NCI-H146 (cell line): ENCODE measurements around the gene CBX5.
"Not testable (repeated sequence)": the region's sequence is repeated elsewhere in the genome, so short reads cannot be mapped to it uniquely, and the experiment has no call there.

Experiments used
- DNase-seq: peaks from one replicate; lab custom pipeline; 2025; lab: John Stamatoyannopoulos, UW

Gene CBX5

DNA sequence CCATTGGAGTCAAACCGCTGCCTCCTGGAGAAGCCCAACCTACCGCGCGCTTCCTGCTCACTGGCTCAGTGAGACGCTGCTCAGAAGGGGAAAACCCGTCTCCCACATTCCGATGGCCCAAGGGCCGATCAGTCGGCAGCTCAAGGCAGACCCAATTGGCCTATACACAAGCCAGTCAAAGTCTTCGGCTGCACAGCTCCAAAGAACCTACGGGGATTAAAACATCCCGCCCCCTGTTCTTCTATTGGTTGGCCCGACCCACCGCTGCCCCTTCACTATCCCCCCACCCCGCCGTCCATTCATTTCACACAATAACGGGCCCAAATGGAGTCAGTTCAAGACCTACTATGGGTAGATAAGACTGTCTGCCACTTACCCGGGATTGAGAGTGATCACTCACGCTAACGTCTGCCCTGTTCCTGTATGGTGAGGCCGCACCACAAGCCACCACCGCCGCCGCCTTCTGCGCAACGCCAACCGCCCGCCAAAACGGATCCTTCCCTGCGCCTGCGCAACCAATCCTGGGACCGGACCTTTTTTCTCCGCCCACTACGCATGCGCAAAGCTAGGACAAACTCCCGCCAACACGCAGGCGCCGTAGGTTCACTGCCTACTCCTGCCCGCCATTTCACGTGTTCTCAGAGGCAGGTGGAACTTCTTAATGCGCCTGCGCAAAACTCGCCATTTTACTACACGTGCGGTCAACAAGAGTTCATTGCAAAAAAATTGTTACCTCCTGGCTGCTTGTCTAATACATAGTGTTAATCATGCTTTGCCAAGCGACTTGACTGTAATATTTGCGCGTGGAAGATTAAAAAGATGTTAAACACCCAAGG is at the start of gene CBX5:
Gene CBX5 (minus strand): TSS at position 491 of the 836 bp plus-strand sequence. CDS start 22,472 bp downstream, outside the sequence.
- peak; percentile 100 for DNase-seq

GRCh38 chr12:54328595-54329337 is 48.8 kb upstream of the CBX5 start:
- no peak for DNase-seq

GRCh38 chr12:54325442-54326109 is 45.7 kb upstream of the CBX5 start:
- not testable (repeated sequence) for DNase-seq

DNA sequence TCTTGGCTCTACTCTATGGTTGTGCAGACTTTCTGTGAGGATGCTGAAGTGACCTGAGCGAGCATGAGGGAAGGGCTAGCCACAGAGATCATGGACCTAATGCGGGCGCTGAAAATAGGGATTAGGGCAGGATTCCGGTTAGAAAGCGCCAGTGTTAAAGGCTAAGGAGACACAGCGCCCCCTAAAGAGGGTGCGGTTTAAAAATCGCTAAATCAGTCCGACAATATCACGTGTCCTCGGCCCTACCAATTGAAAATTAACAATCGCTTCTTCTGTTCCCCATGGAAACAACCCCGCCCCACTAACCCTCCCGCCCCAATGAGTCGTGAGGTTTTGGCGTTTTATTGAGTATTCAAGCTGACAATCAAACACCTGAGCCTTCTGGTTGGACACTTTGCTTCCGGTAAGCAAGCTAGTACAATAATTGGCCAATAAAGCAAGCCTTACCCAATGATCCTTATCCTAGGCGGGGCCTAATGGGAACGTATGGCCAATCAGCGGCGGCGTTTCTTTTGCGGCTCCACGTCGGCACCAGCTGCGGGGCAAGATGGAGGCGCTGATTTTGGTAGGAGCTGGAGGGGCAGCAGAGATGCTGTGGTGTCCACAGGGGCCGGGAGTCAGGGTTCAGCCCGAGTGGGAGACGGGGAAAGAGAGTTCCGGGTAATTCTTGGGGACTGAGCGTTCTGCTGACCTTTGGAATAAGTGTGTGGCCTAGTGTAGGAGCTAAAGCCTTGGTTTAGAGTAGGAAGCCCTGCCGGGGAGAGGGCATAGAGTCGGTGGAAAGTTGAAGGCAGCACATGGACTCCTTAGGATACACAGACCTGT is 44.9 kb upstream of the CBX5 start, which contains the start of gene COPZ1:
Gene COPZ1 (plus strand): TSS at position 515 of the 825 bp plus-strand sequence. CDS start 33 bp downstream, at position 548.
- DNase-seq, result peak; percentile 100

- no peak for DNase-seq
These were observed 41.4 kb upstream of the CBX5 start for GRCh38 chr12:54321363-54321762.

DNA sequence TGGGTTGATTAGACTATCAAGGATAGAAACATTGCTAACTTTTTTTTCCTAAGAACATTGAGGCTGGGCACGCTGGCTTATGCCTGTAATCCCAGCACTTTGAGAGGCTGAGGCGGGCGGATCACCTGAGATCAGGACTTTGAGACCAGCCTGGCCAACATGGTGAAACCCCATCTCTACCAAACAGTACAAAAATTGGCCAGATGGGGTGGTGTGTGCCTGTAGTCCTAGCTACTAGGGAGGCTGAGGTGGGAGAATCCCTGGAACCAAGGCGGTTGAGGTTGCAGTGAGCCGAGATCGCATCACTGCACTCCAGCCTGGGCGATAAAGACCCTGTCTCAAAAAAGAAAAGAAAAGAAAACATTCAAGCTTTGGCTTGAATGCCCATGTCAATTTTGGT is 32.4 kb upstream of the CBX5 start:
- not testable (repeated sequence) for DNase-seq

DNA sequence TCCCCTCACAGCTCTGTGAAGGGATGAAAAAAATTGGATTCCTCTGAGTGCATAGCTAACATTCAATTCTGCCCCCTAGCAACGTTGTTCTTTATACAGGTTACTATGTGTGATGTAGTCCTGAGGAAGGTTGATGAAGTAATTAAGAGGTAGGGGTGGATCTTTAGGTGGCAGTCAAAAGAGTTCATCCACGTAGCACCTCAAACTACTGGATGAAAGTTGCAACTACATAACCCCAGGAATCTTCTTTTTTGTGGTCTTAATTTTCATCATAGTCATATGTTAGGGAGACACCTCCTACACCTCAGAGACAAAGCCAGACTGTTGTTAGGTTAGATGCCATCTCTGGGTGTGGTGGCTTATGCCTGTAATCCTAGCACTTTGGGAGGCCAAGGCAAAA is 31.1 kb upstream of the CBX5 start:
- no peak for DNase-seq

GRCh38 chr12:54306925-54307741 is 27.2 kb upstream of the CBX5 start:
- DNase-seq, result peak; percentile 57

GRCh38 chr12:54304187-54304810 is 24.4 kb upstream of the CBX5 start:
- DNase-seq, result peak; percentile 76

DNA sequence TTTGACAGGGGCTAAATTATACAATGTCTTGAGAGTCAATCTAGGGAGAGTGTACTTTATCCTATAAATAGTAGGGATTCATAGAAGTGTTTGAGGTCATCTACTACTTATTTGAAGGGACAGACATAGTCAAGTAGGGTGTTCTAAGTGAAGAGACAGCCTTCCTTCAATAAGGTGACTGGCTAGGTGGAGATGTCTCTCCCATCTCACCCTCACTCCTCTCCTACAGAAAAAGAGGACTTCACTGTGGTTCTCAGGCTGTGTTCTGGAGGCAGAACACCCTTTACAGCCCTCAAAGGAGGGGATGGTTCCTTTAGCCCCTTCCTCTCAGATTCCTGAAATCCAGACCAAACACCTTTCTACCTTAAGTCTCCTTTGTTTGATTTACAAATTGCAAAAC is 23.7 kb upstream of the CBX5 start:
- no peak for DNase-seq

GRCh38 chr12:54301428-54302048 is 21.6 kb upstream of the CBX5 start:
- DNase-seq, result peak; percentile 31

GRCh38 chr12:54300732-54301427 is 21.0 kb upstream of the CBX5 start, which contains the start of gene NFE2:
Gene NFE2 (minus strand): TSS chr12:54301015. CDS start chr12:54295248, 5,767 bp downstream.
- DNase-seq, result peak; percentile 80

DNA sequence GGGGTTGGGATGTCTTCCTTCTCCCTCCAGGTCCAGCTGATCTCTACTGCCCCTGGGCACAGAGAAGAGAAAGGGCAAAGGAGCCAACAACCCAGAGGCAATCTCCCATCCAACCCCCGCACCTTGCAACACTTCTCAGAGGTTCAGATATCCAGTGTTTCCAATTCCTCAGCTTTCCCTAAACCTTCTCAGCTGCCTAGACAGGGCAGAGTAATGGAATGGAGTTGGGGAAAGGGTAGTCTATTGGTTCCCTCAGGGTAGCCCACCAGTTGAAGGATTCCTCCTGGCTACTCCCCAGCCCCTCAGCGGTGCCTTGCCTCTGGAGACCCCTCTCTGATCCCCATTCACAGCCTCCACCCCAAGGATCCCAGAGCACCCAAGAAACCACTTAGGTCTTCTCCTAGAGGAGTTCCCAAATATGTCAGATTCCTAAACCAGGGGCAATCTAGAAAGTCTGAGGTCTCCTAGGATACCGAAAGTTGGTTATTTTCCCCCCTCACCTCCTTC is 20.4 kb upstream of the CBX5 start:
- DNase-seq, result no peak

DNA sequence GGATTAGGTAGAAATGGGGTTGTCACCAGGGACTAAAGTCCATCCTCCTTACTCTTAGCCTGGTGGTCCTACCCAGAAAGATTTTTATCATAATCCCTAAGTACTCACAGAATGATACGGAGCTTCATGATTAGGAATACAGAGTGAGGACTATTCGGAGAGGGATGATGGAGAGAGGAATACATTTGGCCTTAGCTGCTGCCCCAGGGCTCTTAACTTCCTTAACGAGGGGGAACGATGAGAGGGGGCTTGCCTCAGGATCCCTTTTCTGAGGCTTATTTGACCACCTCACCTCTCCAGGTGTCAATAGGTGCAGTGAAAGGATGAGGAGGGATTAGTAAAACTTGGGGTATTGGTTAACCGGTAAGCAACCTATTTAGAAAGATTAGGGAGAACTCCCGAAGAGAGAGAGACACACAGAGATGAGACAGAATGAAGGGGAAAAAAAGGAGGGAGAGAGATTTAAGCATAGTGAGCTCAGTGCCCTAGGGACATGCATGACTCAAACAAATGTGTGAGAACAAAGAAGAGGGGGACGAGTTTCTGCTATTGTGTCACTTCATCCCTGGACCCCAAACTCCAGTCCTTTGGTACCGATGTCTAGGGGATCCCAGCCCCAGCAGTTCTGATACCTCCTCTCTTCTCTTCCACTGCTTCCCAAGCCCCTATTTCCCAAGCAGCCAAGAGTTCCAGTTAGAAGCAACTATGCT is 19.7 kb upstream of the CBX5 start:
- no peak for DNase-seq

DNA sequence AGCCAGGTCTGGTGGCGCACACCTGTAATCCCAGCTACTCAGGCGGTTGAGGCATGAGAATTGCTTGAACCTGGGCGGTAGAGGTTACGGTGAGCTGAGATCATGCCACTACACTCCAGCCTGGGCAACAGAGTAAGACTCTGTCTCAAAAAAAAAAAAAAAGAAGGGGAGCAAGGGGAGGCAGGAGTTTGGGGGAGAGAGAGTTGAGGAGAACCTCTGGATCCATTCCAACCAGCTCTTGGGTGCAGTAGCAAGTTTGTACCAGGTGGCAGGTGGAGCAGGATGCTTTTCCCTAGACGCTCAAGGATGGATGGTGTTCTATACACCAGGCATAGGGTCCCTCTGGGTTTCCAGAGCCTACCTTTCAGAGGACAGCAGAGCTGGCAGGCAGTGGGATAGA is 19.0 kb upstream of the CBX5 start:
- no peak for DNase-seq

- no peak for DNase-seq
These were observed 16.6 kb upstream of the CBX5 start for GRCh38 chr12:54296393-54297099.

GRCh38 chr12:54294953-54295566 is 15.1 kb upstream of the CBX5 start:
- DNase-seq, result no peak
